GM23248 (cell line): ENCODE data around the gene GALNT17. TPM values are rescaled to one million over a fixed set of nuclear protein-coding genes. Genes with fewer than 3 reads are reported as not detected.

ENCODE experiments used
- DNase-seq: peaks from one replicate; pipeline ENCODE4 v3.0.0-alpha.2; 2015
- H2AFZ ChIP-seq: fragments of 200-600 bp; sonication (generic); 2 replicates; pipeline ENCODE4 v1.6.1; 2016; ENCODE audit warnings: antibody characterized with exemption
- H3F3A ChIP-seq: fragments of 200-600 bp; sonication (generic); 2 replicates; pipeline ENCODE4 v1.6.1; 2016; ENCODE audit warnings: mild to moderate bottlenecking, antibody characterized with exemption, mixed run types; ENCODE audit not compliant: insufficient read depth
- H3K27ac ChIP-seq: fragments of 200-600 bp; sonication (generic); 2 replicates; pipeline ENCODE4 v1.5.1; 2016; ENCODE audit warnings: mild to moderate bottlenecking
- H3K27me3 ChIP-seq: fragments of 200-600 bp; sonication (generic); replicated peaks from 2 replicates; pipeline ENCODE4 v1.6.1; 2016; ENCODE audit warnings: mild to moderate bottlenecking; ENCODE audit not compliant: insufficient read depth
- H3K36me3 ChIP-seq: fragments of 200-600 bp; sonication (generic); 2 replicates; pipeline ENCODE4 v1.6.1; 2016; ENCODE audit warnings: low read depth, mild to moderate bottlenecking
- H3K4me1 ChIP-seq: fragments of 200-600 bp; sonication (generic); 2 replicates; pipeline ENCODE4 v1.6.1; 2016; ENCODE audit warnings: mild to moderate bottlenecking; ENCODE audit not compliant: insufficient read depth
- H3K4me2 ChIP-seq: fragments of 200-600 bp; sonication (generic); one replicate; pipeline ENCODE4 v1.6.1; 2016; ENCODE audit warnings: mild to moderate bottlenecking; ENCODE audit not compliant: unreplicated experiment
- H3K4me3 ChIP-seq: fragments of 200-600 bp; sonication (generic); 2 replicates; pipeline ENCODE4 v1.5.1; 2016; ENCODE audit warnings: mild to moderate bottlenecking
- H3K79me2 ChIP-seq: fragments of 200-600 bp; sonication (generic); 2 replicates; pipeline ENCODE4 v1.6.1; 2016; ENCODE audit warnings: mild to moderate bottlenecking; ENCODE audit not compliant: insufficient read depth
- H3K9ac ChIP-seq: fragments of 200-600 bp; sonication (generic); 2 replicates; pipeline ENCODE4 v1.6.1; 2016; ENCODE audit warnings: mild to moderate bottlenecking
- H3K9me2 ChIP-seq: fragments of 200-600 bp; sonication (generic); 2 replicates; pipeline ENCODE4 v1.6.1; 2016; ENCODE audit warnings: mixed run types, mild to moderate bottlenecking, moderate library complexity; ENCODE audit not compliant: insufficient read depth
- H3K9me3 ChIP-seq: fragments of 200-600 bp; sonication (generic); one replicate; pipeline ENCODE4 v1.6.1; 2017; ENCODE audit warnings: low read depth
- H4K20me1 ChIP-seq: fragments of 200-600 bp; sonication (generic); 2 replicates; pipeline ENCODE4 v1.6.0; 2016; ENCODE audit not compliant: insufficient read depth
- EZH2 ChIP-seq: fragments of 200-600 bp; sonication (generic); IDR thresholded peaks from 2 replicates; pipeline ENCODE4 v1.6.1; 2018; ENCODE audit warnings: antibody characterized with exemption, mild to moderate bottlenecking; ENCODE audit not compliant: insufficient read depth, poor library complexity, severe bottlenecking
- EZH2phosphoT487 ChIP-seq: fragments of 200-600 bp; sonication (generic); IDR thresholded peaks from 2 replicates; pipeline ENCODE4 v1.6.1; 2018; ENCODE audit warnings: antibody characterized with exemption, moderate library complexity, mild to moderate bottlenecking, low read depth; ENCODE audit not compliant: insufficient read depth
- WGBS, 2 experiments: methylation state at CpG; one replicate each; pipeline ENCODE4 v1.1.6; 2015 to 2017; ENCODE audit warnings: low lambda C conversion rate in 2 of 2, low coverage in 1 of 2; ENCODE audit errors: missing lambda C conversion rate in 2 of 2; 5-methylcytosine and 5-hydroxymethylcytosine counted together
- in situ Hi-C: fragments of 300-500 bp; cut with MboI; formaldehyde crosslinking; loops from 2 replicates; pipeline ENCODE4 v1.15.0; 2020
- polyA plus RNA-seq: library from polyadenylated mRNA; unstranded; fragments of >200 nt; fragmentation: Nextera tagmentation; extraction: Ambion mirVana; gene quantifications from 2 replicates; pipeline ENCODE4 v1.2.1, GENCODE V29; 2016
- total RNA-seq: library from RNA; depleted of rRNA; stranded (reverse); fragments of >200 nt; shearing (Covaris generic); gene quantifications from 2 replicates; pipeline ENCODE4 v1.2.3, GENCODE V29; 2014

The GALNT17 gene
- total and polyA plus RNA-seq, 2 experiments from 2014 or later, result not detected

- Histone ChIP-seq H3K4me1 (no peaks in the 10 kb centered on the region), H3K4me2 (no peak overlapping the region), H3K36me3 (no peaks in the 10 kb centered on the region), H3K27ac (no peak overlapping the region), H3K4me3 (no peak overlapping the region), H4K20me1 (no peaks in the 10 kb centered on the region), H3K27me3 (no peaks in the 10 kb centered on the region), H3K9me3 (no peaks in the 10 kb centered on the region), H3F3A (no peaks in the 10 kb centered on the region), H3K9ac (no peak overlapping the region), H3K79me2 (no peaks in the 10 kb centered on the region), H3K9me2 (no peaks in the 10 kb centered on the region), H2AFZ (no peak overlapping the region)
- WGBS, 2 experiments, result 2 to 5% methylated on average over 3 of the region's 3 CpGs
- no peak for DNase-seq
- TF ChIP-seq EZH2phosphoT487 (no peak), EZH2 (no peak)
- in situ Hi-C loops, result no loop called here
These were observed 277.7 kb downstream of the GALNT17 start for GRCh38 chr7:71409550-71410157.

GRCh38 chr7:71411475-71411874 is 279.5 kb downstream of the GALNT17 start:
- no peak for TF ChIP-seq EZH2phosphoT487
- H3K79me2 ChIP-seq, result no peaks in the 10 kb centered on the region
- no peak overlapping the region for H3K27ac ChIP-seq
- no peak overlapping the region for H3K9ac ChIP-seq
- H3K4me1 ChIP-seq, result no peaks in the 10 kb centered on the region
- H3K9me2 ChIP-seq, result no peaks in the 10 kb centered on the region
- no peaks in the 10 kb centered on the region for H3K9me3 ChIP-seq
- H3K4me2 ChIP-seq, result no peak overlapping the region
- no peaks in the 10 kb centered on the region for H3K36me3 ChIP-seq
- DNase-seq, result no peak
- in situ Hi-C loops, result no loop called here
- H3F3A ChIP-seq, result no peaks in the 10 kb centered on the region
- 55 to 59% methylated on average over 3 of the region's 3 CpGs for WGBS, 2 experiments
- no peaks in the 10 kb centered on the region for H4K20me1 ChIP-seq
- H3K27me3 ChIP-seq, result no peaks in the 10 kb centered on the region
- H3K4me3 ChIP-seq, result no peak overlapping the region
- no peak overlapping the region for H2AFZ ChIP-seq

- DNase-seq, result no peak
- H3K9me2 ChIP-seq, result no peaks in the 10 kb centered on the region
- WGBS, 2 experiments, result 27 to 32% methylated on average over 6 of the region's 6 CpGs
- H3K79me2 ChIP-seq, result no peaks in the 10 kb centered on the region
- no peak overlapping the region for H2AFZ ChIP-seq
- no peak overlapping the region for H3K4me2 ChIP-seq
- no peaks in the 10 kb centered on the region for H3K36me3 ChIP-seq
- H3K27ac ChIP-seq, result no peak overlapping the region
- no peak for TF ChIP-seq EZH2phosphoT487
- no peak for TF ChIP-seq EZH2
- no peaks in the 10 kb centered on the region for H3F3A ChIP-seq
- no peak overlapping the region for H3K4me3 ChIP-seq
- no peaks in the 10 kb centered on the region for H3K4me1 ChIP-seq
- H3K9me3 ChIP-seq, result no peaks in the 10 kb centered on the region
- no peaks in the 10 kb centered on the region for H3K27me3 ChIP-seq
- no peaks in the 10 kb centered on the region for H4K20me1 ChIP-seq
- in situ Hi-C loops, result no loop called here
- H3K9ac ChIP-seq, result no peak overlapping the region
These were observed 282.5 kb downstream of the GALNT17 start for GRCh38 chr7:71414490-71414889.

GRCh38 chr7:71419546-71420337 is 287.8 kb downstream of the GALNT17 start:
- Histone ChIP-seq H3K9me3 (no peaks in the 10 kb centered on the region), H3K4me3 (no peak overlapping the region), H3K4me1 (0 out of 2 replicates have a peak, but pooled peaks cover 4% of the 10 kb centered on the region), H3K9ac (no peak overlapping the region), H3K36me3 (no peaks in the 10 kb centered on the region), H3F3A (no peaks in the 10 kb centered on the region), H2AFZ (no peak overlapping the region), H3K27me3 (no peaks in the 10 kb centered on the region), H3K27ac (no peak overlapping the region), H4K20me1 (no peaks in the 10 kb centered on the region), H3K4me2 (no peak overlapping the region), H3K79me2 (no peaks in the 10 kb centered on the region), H3K9me2 (no peaks in the 10 kb centered on the region)
- in situ Hi-C loops, result no loop called here
- 19 to 24% methylated on average over 12 of the region's 12 CpGs for WGBS, 2 experiments
- DNase-seq, result no peak
- no peak for TF ChIP-seq EZH2
- TF ChIP-seq EZH2phosphoT487, result no peak
